Calu3 (cell line): ENCODE data around the gene SPNS2. TPM values are rescaled to one million over a fixed set of nuclear protein-coding genes. Genes with fewer than 3 reads are reported as not detected.

Experiments
- BruUV-seq: library from RNA; stranded (reverse); fragments of 400-500 nt; replicated peaks from 2 replicates; lab custom pipeline; 2021; lab: Mats Ljungman, UMichigan
- CTCF ChIA-PET: fragments of 300-600 bp; sonication (Branson Sonifier 250); formaldehyde crosslinking; loops from one replicate; lab custom pipeline; 2022; ENCODE audit warnings: antibody characterized with exemption; lab: Charles Lee
- DNase-seq: peaks from one replicate; pipeline ENCODE4 v3.0.0; 2022
- H3K27ac Mint-ChIP-seq: one replicate; pipeline ENCODE4 v1.8.0; 2022; ENCODE audit warnings: mixed read lengths; ENCODE audit not compliant: unreplicated experiment
- H3K27me3 Mint-ChIP-seq: one replicate; pipeline ENCODE4 v1.8.0; 2022; ENCODE audit warnings: mixed read lengths; ENCODE audit not compliant: unreplicated experiment
- H3K36me3 Mint-ChIP-seq: one replicate; pipeline ENCODE4 v1.8.0; 2022; ENCODE audit warnings: mild to moderate bottlenecking, moderate library complexity, mixed read lengths; ENCODE audit not compliant: insufficient read depth, unreplicated experiment
- H3K4me1 Mint-ChIP-seq: one replicate; pipeline ENCODE4 v1.8.0; 2022; ENCODE audit warnings: mild to moderate bottlenecking, low read depth, mixed read lengths; ENCODE audit not compliant: unreplicated experiment
- H3K4me3 Mint-ChIP-seq: one replicate; pipeline ENCODE4 v1.8.0; 2022; ENCODE audit warnings: mild to moderate bottlenecking, low read depth, moderate library complexity, mixed read lengths; ENCODE audit not compliant: unreplicated experiment
- H3K9me3 Mint-ChIP-seq: one replicate; pipeline ENCODE4 v1.8.0; 2022; ENCODE audit warnings: low read depth, mixed read lengths; ENCODE audit not compliant: unreplicated experiment
- CTCF ChIP-seq: fragments of 200-600 bp; IDR thresholded peaks from one replicate; pipeline ENCODE4 v1.8.0; 2022; ENCODE audit warnings: antibody characterized with exemption; ENCODE audit not compliant: unreplicated experiment
- intact Hi-C: fragments of 100-400 bp; cut with micrococcal nuclease; formaldehyde crosslinking; loops from one replicate; pipeline ENCODE4 v1.10.0; 2022; ENCODE audit not compliant: unreplicated experiment
- total RNA-seq: library from RNA; stranded (reverse); gene quantifications from 2 replicates; pipeline ENCODE4 v1.2.3, GENCODE V29; 2022

The SPNS2 gene
- total RNA-seq, 1 experiment from 2014 or later, result 63.4 TPM

GRCh38 chr17:4539025-4539424 is 40.3 kb downstream of the SPNS2 start:
- no peak overlapping the region for H3K4me3 Mint-ChIP-seq
- H3K4me1 Mint-ChIP-seq, result peaks cover 19% of the 10 kb centered on the region
- H3K36me3 Mint-ChIP-seq, result peaks cover 86% of the 10 kb centered on the region
- H3K27me3 Mint-ChIP-seq, result no peaks in the 10 kb centered on the region
- no TSS peak for BruUV-seq
- intact Hi-C loops, result no loop called here
- DNase-seq, result no peak
- no peak overlapping the region for H3K27ac Mint-ChIP-seq
- TF ChIP-seq CTCF, result no peak
- H3K9me3 Mint-ChIP-seq, result no peaks in the 10 kb centered on the region
- CTCF ChIA-PET, result no interaction called here

- BruUV-seq, result TSS peak; percentile 59
- no peak for DNase-seq
- no peaks in the 10 kb centered on the region for H3K9me3 Mint-ChIP-seq
- no peak overlapping the region for H3K4me3 Mint-ChIP-seq
- no peak for TF ChIP-seq CTCF
- intact Hi-C loops, result no loop called here
- peak overlapping the region; percentile 61 for H3K27ac Mint-ChIP-seq
- H3K36me3 Mint-ChIP-seq, result peaks cover 83% of the 10 kb centered on the region
- CTCF ChIA-PET, result no interaction called here
- H3K4me1 Mint-ChIP-seq, result peaks cover 14% of the 10 kb centered on the region
- no peaks in the 10 kb centered on the region for H3K27me3 Mint-ChIP-seq
These were observed 41.0 kb downstream of the SPNS2 start for GRCh38 chr17:4539576-4540223.

- no peak overlapping the region for H3K4me3 Mint-ChIP-seq
- no peaks in the 10 kb centered on the region for H3K9me3 Mint-ChIP-seq
- intact Hi-C loops, result no loop called here
- TF ChIP-seq CTCF, result no peak
- H3K27ac Mint-ChIP-seq, result peak overlapping the region; percentile 61
- CTCF ChIA-PET, result no interaction called here
- peaks cover 85% of the 10 kb centered on the region for H3K36me3 Mint-ChIP-seq
- no peaks in the 10 kb centered on the region for H3K27me3 Mint-ChIP-seq
- no peak for DNase-seq
- peaks cover 14% of the 10 kb centered on the region for H3K4me1 Mint-ChIP-seq
- BruUV-seq, result no TSS peak
These were observed 41.6 kb downstream of the SPNS2 start for GRCh38 chr17:4540224-4540651.

- no peak for DNase-seq
- no TSS peak for BruUV-seq
- CTCF ChIA-PET, result no interaction called here
- intact Hi-C loops, result no loop called here
- H3K4me3 Mint-ChIP-seq, result no peak overlapping the region
- no peak for TF ChIP-seq CTCF
- no peaks in the 10 kb centered on the region for H3K9me3 Mint-ChIP-seq
- H3K4me1 Mint-ChIP-seq, result peaks cover 14% of the 10 kb centered on the region
- peak overlapping the region; percentile 23 for H3K27ac Mint-ChIP-seq
- H3K27me3 Mint-ChIP-seq, result no peaks in the 10 kb centered on the region
- peaks cover 85% of the 10 kb centered on the region for H3K36me3 Mint-ChIP-seq
These were observed 42.1 kb downstream of the SPNS2 start for GRCh38 chr17:4540687-4541327.
